ENCODE data around the gene ZNF808. TPM values are rescaled to one million over a fixed set of nuclear protein-coding genes. Genes with fewer than 3 reads are reported as not detected.

Gene ZNF808
- total and polyA plus RNA-seq, 2 of the 4 experiments (the other 2 are of a cell fraction) = 3.6 to 19.9 TPM

DNA sequence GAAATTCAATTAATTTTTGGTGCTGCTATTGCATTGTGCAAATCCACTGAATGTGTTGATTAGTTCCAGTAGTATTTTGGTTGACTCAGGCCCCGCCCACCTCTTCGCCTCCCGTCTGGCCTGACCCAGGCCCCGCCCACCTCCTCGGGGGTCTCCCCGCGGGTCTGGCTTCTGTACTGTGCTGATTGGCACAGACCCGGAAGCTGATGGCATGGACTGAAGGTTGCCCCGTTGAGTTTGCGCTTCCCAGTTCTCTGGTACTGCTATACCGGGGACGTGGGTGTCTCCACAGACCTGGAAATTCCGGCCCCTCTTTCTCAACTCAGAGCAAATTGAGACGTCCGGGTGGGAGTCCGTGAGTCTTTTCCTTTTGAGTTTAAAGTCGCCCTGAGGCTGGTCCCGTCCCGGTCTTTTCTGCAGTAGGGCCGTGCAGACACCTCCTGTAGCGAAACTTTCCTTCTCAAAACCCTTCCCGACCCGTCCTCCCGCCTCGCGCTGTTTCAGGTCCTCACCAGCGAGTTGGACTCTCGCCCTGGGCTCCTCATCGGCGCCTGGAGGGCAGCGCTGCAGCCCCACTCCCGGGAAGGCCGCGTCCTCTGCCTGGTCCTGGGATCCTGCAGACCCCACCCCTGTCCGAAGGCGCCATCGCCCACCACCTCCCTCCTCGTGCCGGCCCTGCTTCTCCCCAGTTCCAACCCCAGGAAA, 57.4 kb downstream of the ZNF808 start:
- dilution Hi-C loops (cut with HindIII; ENCODE audit: low sequenced_read_pairs, unreplicated experiment) (no loop called here), in situ Hi-C loops (cut with MboI; ENCODE audit: low sequenced_read_pairs) (no loop called here), intact Hi-C loops (cut with micrococcal nuclease) (no loop called here)
- Histone ChIP-seq H3K56ac (ENCODE audit: extremely low read depth, insufficient read depth, low read length) (no peak overlapping the region), H2AK9ac (replicated peaks; ENCODE audit: low read depth, low read length, poor library complexity) (no peak overlapping the region), H3K27me3 (ENCODE audit: control insufficient read depth, insufficient read depth, low read length) (no peaks in the 10 kb centered on the region), H2BK20ac (ENCODE audit: low read depth, low read length) (no peak overlapping the region), H3K4me1 (ENCODE audit: control insufficient read depth, insufficient read depth, low read length) (no peaks in the 10 kb centered on the region), H3K4ac (ENCODE audit: low read depth, low read length) (no peak overlapping the region), H4K91ac (ENCODE audit: insufficient read depth, low read depth, low read length) (no peak overlapping the region), H3K36me3 (ENCODE audit: control insufficient read depth, insufficient read depth, low read length) (peaks cover 38% of the 10 kb centered on the region), H4K20me1 (ENCODE audit: insufficient read depth, low read length) (no peaks in the 10 kb centered on the region; the same call in 1 of the 2 replicates), H2AFZ (replicated peaks; ENCODE audit: low read length, poor library complexity) (no peak overlapping the region), H4K5ac (ENCODE audit: low read depth, low read length) (no peak overlapping the region), H3K4me3 (ENCODE audit: insufficient read depth, low read depth, low read length) (no peak overlapping the region), H2BK120ac (ENCODE audit: low read depth, low read length) (no peak overlapping the region), H4K8ac (ENCODE audit: low read depth in 2 of 2, low read length in 2 of 2) (no peak overlapping the region), H3K9me1 (ENCODE audit: insufficient read depth, low read length) (no peaks in the 10 kb centered on the region), H3K4me2 (ENCODE audit: low read depth, low read length) (no peak overlapping the region), H2BK15ac (ENCODE audit: low read depth, low read length) (no peak overlapping the region), H3K14ac (replicated peaks; ENCODE audit: low read depth, low read length) (no peak overlapping the region), H3K79me1 (ENCODE audit: low read depth in 1 of 2, low read length in 2 of 2) (peaks cover 2 to 7% of the 10 kb centered on the region in 2 experiments; a peak in 3 of 4 replicates), H3K9me3 (ENCODE audit: control insufficient read depth, insufficient read depth, low read length) (peaks cover 21% of the 10 kb centered on the region), H2BK5ac (ENCODE audit: low read depth, low read length, poor library complexity, severe bottlenecking) (no peak overlapping the region), H2AK5ac (ENCODE audit: low read depth, low read length) (no peak overlapping the region), H3K27ac (ENCODE audit: insufficient read depth, low read length) (no peak overlapping the region), H3K18ac (ENCODE audit: low read depth, low read length) (no peak overlapping the region), H3K23ac (ENCODE audit: low read depth, low read length) (no peak overlapping the region), H3K9ac (ENCODE audit: low read depth, low read length) (no peak overlapping the region)
- ATAC-seq (ENCODE audit: low read depth) (no peak), DNase-seq (no peak)
- TF ChIP-seq MAFK (IDR thresholded peaks at IDR 0.05; ENCODE audit: low read depth, low read length) (no peak), POLR2A (IDR thresholded peaks at IDR 0.05; ENCODE audit: low read depth, low read length) (no peak), SMC3 (IDR thresholded peaks at IDR 0.05; ENCODE audit: low read depth, low read length) (no peak), CEBPB (IDR thresholded peaks at IDR 0.05; ENCODE audit: low read depth, low read length) (no peak), MAZ (IDR thresholded peaks at IDR 0.05; ENCODE audit: borderline replicate concordance, low read depth, low read length) (no peak), MXI1 (IDR thresholded peaks at IDR 0.05; ENCODE audit: borderline replicate concordance, low read depth, low read length) (no peak), RAD21 (IDR thresholded peaks at IDR 0.05; ENCODE audit: low read length) (no peak), FOS (IDR thresholded peaks at IDR 0.05; ENCODE audit: low read depth, low read length) (no peak)
- TF ChIP-seq, protein P1, sequence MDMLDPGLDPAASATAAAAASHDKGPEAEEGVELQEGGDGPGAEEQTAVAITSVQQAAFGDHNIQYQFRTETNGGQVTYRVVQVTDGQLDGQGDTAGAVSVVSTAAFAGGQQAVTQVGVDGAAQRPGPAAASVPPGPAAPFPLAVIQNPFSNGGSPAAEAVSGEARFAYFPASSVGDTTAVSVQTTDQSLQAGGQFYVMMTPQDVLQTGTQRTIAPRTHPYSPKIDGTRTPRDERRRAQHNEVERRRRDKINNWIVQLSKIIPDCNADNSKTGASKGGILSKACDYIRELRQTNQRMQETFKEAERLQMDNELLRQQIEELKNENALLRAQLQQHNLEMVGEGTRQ (IDR thresholded peaks at IDR 0.05; ENCODE audit: low read depth, low read length) = no peak
- ChIA-PET CTCF (no interaction called here), POLR2A (ENCODE audit: unreplicated experiment) (no interaction called here)
- WGBS, 2 experiments (ENCODE audit: extremely low coverage in 2 of 2, insufficient read length in 1 of 2) = 43% methylated on average over 22 of the region's 39 CpGs; no CpG with 5 or more reads in 1 of the 2 experiments
- no TSS peak for BruUV-seq (replicated peaks)

Data from IMR-90 (cell line).